Stomach (tissue), 4 donors: ENCODE results near the gene ETV3L.

ENCODE experiments used
- EP300 ChIP-seq: sonication (generic); formaldehyde crosslinking; IDR thresholded peaks from one replicate; pipeline ENCODE4 v1.6.1; 2017; ENCODE audit warnings: antibody characterized with exemption
- POLR2A ChIP-seq, 4 donors: fragments of 450-650 bp; IDR thresholded peaks; one replicate each; pipeline ENCODE4 v1.6.1; 2016; ENCODE audit warnings: antibody characterized with exemption in 4 of 4, control low read depth in 2 of 4, mild to moderate bottlenecking in 1 of 4, moderate library complexity in 1 of 4
- POLR2AphosphoS5 ChIP-seq, 3 donors: sonication (generic); formaldehyde crosslinking; IDR thresholded peaks; one replicate each; pipeline ENCODE4 v1.6.1; 2016; ENCODE audit warnings: antibody characterized with exemption in 3 of 3
- TF ChIP-seq, protein P1 (sequence below), 7 experiments: fragments of 450-650 bp in 4 of 7; fragments of 200-600 bp in 3 of 7; sonication (generic) in 3 of 7; IDR thresholded peaks; one replicate each; pipeline ENCODE4 v1.5.1; 2016 to 2019; ENCODE audit warnings: antibody characterized with exemption in 7 of 7, control low read depth in 2 of 7, mild to moderate bottlenecking in 1 of 7

DNA sequence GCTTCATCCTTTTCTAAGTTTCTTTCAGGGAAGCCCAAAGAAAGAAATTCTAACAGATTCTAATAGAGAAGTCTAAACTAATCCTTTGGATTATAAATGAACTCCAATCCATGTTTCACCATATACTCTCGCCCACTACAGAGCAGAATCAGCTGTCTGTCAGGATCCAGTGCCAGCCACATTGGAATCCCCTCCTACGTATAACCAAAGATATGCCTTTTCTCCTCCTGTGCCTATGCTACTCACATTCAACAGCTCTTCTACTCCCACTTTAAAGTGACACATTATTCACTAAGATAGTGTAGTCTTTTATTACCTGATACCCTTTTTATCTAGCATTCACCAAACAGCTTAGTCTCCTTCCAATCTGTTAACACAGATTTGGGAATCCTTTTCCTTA, 35.5 kb upstream of the ETV3L start:
- TF ChIP-seq EP300, result no peak
- TF ChIP-seq, protein P1, sequence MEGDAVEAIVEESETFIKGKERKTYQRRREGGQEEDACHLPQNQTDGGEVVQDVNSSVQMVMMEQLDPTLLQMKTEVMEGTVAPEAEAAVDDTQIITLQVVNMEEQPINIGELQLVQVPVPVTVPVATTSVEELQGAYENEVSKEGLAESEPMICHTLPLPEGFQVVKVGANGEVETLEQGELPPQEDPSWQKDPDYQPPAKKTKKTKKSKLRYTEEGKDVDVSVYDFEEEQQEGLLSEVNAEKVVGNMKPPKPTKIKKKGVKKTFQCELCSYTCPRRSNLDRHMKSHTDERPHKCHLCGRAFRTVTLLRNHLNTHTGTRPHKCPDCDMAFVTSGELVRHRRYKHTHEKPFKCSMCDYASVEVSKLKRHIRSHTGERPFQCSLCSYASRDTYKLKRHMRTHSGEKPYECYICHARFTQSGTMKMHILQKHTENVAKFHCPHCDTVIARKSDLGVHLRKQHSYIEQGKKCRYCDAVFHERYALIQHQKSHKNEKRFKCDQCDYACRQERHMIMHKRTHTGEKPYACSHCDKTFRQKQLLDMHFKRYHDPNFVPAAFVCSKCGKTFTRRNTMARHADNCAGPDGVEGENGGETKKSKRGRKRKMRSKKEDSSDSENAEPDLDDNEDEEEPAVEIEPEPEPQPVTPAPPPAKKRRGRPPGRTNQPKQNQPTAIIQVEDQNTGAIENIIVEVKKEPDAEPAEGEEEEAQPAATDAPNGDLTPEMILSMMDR (IDR thresholded peaks at IDR 0.05), result no peak
- TF ChIP-seq POLR2AphosphoS5 (IDR thresholded peaks at IDR 0.05), result no peak
- TF ChIP-seq POLR2A (IDR thresholded peaks at IDR 0.05), result no peak
